Measurements from ENCODE around the gene C16orf54.

DNA sequence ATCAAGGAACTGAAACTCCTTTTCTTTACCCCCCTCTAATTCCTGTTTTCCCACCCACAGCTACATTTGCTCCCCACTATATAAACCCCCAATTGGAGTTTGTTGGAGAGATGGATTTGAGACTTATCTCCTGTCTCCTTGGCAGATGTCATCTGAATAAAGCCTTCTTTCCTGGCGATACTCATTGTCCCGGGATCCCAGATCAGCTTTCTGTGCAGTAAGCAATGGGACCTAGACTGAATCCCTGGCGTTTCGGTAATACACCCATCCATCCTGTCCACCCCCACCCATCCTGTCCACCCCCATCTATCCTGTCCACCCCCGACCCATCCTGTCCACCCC, 44.6 kb downstream of the C16orf54 start:
- no peak for TF ChIP-seq EZH2 (IDR thresholded peaks at IDR 0.05)
- no peak for TF ChIP-seq POLR2AphosphoS5 (IDR thresholded peaks at IDR 0.05; ENCODE audit: borderline replicate concordance, low read depth, low read length)

All from SK-N-MC (cell line).